Stimulated activated CD8-positive, alpha-beta memory T cell treated with anti-CD3 and anti-CD28 coated beads, Interleukin-7, amount 100 ng/mL, for 48 hours (primary cell): ENCODE measurements around the gene LYRM2.
"Not testable (repeated sequence)": the region's sequence is repeated elsewhere in the genome, so short reads cannot be mapped to it uniquely, and the experiment has no call there.

Source experiments
- DNase-seq, 2 donors: peaks; one replicate each; pipeline ENCODE4 v3.0.0-alpha.2; 2020; ENCODE audit warnings: low read depth in 1 of 2; ENCODE audit errors: extremely low read depth in 1 of 2

Gene LYRM2

GRCh38 chr6:89649682-89650081, 11.1 kb upstream of the LYRM2 start:
- DNase-seq: no peak

DNA sequence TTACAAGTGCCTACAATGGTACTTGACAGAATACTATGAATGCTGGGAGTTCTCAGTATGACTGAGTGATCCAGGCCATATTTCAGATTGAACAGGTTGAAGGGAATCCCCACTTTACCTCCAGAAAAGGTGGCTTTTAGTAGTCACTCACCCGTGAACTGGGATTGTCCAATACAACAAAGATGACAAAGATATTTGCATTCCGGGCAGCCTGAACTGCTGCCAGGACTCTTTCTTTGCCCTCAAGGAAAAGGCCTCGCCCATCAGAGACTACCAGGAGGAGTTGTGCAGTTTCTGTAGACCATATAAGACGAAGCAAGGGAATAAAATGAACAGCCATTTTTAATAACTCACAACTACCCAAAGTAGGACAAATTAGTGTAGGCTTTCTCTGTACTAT, 6.3 kb upstream of the LYRM2 start:
- no peak for DNase-seq

GRCh38 chr6:89643406-89643805, 4.9 kb upstream of the LYRM2 start:
- DNase-seq: no peak

- no peak for DNase-seq
Observed at GRCh38 chr6:89642956-89643355, 4.4 kb upstream of the LYRM2 start.

DNA sequence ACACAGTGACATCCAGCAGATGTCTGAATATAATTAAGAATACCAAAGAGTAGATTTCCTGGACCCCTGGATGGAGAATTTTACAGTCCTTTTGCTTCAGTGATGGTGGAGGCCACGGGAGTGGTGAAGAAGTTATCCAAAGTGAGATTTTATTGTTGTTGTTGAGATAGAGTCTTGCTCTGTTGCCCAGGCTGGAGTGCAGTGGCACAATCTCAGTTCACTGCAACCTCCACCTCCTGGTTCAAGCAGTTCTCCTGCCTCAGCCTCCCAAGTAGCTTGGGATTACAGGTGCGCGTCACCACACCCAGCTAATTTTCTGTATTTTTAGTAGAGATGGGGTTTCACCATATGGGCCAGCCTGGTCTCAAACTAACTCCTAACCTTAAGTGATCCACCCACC, 3.0 kb upstream of the LYRM2 start:
- not testable (repeated sequence) for DNase-seq

- no peak for DNase-seq
Observed at GRCh38 chr6:89640804-89641203, 2.3 kb upstream of the LYRM2 start.

- no peak for DNase-seq
Observed at GRCh38 chr6:89637960-89638319, 607 bp downstream of the LYRM2 start.

DNA sequence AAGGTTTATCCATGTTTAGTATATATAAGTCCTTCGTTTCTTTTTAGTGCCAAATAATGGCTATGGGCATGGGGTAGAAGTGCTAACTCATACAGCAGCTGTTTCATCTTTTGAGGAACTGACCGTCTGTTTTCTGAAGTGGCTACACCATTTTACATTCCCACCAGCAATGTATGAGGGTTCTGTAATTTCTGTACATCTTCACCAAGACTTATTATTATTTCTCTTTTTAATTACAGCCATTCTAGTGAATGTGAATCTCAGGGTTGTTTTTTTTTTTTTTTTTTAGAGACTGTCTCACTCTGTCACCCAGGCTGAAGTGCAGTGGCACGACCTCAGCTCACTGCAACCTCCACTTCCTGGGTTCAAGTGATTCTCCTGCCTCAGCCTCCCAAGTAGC, 2.1 kb downstream of the LYRM2 start:
- not testable (repeated sequence) for DNase-seq

DNA sequence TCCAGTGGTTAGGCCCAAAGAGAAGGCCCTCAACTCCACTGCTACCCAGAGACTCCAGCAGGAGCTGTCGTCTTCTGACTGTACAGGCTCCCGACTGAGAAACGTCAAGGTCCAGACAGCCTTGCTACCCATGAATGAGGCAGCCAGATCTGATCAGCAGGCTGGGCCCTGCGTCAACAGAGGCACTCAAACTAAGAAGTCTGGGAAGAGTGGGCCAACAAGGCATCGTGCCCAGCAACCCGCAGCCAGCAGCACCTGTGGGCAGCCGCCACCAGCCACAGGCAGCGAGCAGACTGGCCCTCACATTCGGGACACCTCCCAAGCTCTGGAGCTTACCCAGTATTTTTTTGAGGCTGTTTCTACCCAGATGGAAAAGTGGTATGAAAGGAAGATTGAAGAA, 8.1 kb downstream of the LYRM2 start:
- DNase-seq: no peak

GRCh38 chr6:89623749-89624148, 14.8 kb downstream of the LYRM2 start:
- no peak for DNase-seq

- no peak for DNase-seq
Observed at GRCh38 chr6:89619567-89619966, 19.0 kb downstream of the LYRM2 start.

DNA sequence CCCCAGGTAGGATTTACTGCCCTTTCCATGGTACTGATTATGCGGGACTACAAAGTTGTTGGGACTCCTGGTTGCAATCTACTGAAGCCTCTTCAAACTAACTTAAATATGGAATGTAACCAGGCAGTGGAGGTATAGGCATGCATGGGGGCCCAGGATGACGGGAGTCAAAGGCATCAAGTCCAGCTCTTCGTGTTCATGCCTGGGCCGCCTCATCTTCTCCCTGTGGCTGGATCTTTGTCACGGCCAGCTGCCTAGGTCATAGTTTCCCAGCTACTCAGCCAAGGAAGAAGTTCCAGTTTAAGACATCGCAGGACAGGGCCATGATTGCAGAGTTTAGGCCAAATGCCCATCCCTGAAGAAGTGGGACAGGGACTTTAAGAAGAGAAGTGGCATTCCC, 20.5 kb downstream of the LYRM2 start:
- DNase-seq: no peak

DNA sequence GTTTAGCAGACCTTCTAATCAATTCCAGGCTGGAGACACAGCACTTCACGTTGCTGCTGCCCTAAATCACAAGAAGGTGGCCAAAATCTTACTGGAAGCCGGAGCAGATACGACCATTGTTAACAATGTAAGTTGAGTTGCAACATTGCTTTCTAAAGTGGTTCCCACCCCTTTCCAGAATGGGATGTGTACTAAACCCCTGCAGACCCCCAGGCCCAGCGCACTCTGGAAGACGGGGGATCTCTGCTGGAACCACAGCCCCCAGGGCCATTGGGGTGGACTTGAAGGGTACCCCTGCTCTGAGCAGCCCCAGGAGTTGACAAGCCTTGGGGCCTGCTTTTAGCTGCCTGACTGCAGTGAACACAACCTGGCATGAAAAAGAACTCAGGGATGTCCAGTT, 22.0 kb downstream of the LYRM2 start:
- DNase-seq: no peak

DNA sequence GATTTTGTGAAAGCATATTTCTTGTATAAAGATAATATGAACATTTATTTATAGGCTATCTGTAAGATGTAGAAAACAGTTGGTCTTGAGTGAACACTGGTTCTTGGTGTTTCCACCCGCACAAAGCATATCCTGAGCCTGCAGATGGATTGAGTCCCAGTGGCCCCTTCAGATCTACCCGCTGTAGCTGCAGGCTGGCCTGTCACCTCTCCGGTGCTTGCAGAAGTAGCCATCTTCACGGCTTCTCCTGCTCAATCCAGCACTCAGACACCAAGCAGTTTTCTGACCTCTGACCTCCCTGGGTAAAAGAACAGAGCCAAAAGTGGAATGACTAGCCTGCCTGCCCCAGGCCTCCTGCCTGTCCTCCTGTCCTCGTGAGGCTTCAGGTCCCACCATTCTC, 22.7 kb downstream of the LYRM2 start:
- no peak for DNase-seq

- DNase-seq: no peak
Observed at GRCh38 chr6:89613790-89614189, 24.8 kb downstream of the LYRM2 start.

DNA sequence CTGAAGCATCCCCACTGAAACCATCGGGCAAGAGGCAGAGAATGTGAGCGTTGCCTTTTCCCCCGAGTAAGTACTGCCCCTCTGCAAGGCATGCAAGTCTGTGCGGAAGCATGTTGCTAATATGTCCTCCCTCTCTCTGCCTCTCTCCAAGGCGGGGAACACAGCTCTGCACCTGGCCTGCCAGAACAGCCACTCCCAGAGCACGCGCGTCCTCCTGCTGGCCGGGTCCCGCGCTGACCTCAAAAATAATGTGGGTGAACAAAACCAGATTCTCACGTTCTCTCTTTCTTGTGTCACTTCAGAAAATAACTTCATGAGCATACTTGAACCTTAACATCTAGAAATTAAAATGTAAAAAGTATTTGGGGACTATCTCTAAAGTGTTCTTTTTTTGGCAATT, 26.4 kb downstream of the LYRM2 start:
- no peak for DNase-seq

- no peak for DNase-seq
Observed at GRCh38 chr6:89611666-89612065, 26.9 kb downstream of the LYRM2 start.

DNA sequence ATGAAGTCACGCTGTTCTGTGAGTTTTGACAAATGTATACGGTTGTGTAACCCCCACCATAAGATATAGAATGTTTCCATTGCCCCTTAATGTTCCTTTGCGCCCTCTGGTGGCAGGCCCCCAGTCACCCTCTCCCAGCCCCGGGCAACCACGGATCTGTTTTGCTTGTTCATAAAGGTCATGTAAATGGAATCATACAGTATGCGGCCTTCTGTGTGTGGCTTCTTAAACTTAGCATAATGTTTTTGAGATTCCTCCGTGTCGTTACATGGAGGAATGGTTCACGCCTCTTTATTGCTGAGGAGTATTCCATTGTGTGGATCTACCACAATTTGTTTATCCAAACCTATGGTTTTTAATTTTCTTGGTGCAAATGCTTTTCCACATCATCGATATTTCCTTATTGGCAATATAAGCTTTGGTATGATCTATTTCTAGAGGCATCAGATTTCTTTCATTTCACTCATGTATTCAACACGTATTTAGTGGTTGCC, 28.4 kb downstream of the LYRM2 start:
- peak; percentile 35 to 62 for DNase-seq

- DNase-seq: no peak
Observed at GRCh38 chr6:89605861-89606260, 32.7 kb downstream of the LYRM2 start.

DNA sequence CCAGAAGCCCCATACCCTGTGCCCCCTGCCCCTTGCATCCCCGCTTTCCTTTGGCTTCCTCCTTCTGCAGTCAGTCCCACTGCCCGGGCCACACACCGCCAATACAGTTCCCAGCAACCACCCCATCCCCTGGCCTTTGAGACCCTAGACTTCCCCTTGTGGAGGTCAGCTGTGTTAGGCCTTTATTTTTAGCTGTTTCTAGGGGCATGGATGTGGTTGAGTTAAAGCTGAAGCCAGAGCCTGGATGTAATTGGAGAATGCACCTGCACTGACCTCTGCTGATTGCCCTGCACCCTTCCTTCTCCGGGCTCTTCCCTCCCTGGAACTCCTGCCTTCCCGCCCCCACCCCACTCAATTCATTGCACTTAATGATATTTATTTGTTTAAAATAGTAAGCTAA, 33.9 kb downstream of the LYRM2 start:
- DNase-seq: no peak

- no peak for DNase-seq
Observed at GRCh38 chr6:89602166-89602565, 36.4 kb downstream of the LYRM2 start.

DNA sequence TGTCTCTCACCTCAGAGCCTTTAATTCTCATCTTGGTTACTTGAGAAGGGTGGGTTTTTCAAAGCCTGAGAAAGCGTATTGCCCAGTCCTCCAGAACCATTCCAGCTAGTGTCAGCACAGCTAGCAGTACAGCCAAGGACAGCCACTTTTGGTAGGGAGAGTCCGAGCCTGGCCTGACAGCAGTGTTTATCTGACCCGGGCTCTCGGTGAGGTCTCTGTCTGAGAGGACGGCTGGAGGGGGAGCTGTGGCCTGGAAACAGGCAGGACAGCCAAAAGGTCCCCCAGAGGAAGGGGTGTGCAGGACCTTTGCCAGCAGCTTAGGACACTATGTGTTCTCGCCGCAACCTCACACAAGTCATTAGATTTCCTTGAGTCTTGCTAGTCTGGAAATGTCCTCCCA, 38.8 kb downstream of the LYRM2 start:
- DNase-seq: no peak

DNA sequence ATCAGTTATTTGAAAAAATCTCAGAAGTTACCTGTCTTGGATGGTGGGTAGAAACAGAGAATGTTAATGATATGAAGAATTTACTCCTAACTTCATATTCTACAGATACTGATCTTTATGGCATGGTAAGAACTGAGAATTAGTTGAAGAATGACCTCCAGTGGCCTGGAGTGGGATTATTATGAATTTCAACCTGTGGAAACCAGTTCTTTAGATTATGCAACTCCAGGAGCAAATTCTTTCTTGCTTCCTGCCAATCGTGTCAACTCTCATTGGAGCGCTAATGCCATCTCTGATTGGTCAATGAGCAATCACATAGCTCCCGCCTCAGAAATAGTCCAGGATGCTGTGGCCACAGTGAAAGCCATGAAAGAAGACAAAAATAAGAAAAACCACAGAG, 40.6 kb downstream of the LYRM2 start:
- DNase-seq: no peak

GRCh38 chr6:89597372-89597771, 41.2 kb downstream of the LYRM2 start:
- DNase-seq: no peak
